ENCODE measurements around the gene SULT2A1. TPM values are rescaled to one million over a fixed set of nuclear protein-coding genes. Genes with fewer than 3 reads are reported as not detected.

The SULT2A1 gene
- total RNA-seq, 1 experiment from 2014 or later: 0.21 TPM

DNA sequence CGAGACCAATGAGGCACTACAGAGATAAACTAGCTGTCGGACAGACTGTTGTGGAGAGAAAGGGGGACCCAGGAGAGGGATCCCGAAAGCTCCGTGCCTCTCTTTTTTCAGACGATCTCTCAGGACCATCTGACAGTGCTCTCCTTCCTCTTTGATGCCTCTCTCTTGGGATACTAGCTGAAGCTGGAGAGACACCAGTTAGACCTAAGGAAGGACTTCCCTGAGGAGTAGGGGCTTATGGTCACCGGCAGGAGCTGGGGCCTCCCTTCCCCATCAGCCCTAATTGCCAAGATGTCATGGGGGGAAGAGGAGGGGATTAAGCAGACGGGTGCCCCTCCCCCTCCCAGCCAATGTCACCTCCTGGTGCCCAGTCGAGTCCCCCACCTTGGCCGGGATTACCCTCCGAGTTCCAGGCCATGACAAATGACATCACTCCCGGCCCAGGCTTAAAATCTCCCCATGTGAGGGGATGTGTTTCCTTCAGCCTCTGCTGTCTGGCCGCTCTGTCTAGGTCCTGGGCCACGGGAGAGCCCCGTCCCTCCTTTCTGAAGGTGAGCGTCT is 64.6 kb downstream of the SULT2A1 start, which contains the start of gene CRX:
Gene CRX (plus strand): TSS at position 478 of the 561 bp plus-strand sequence. CDS start 12,507 bp downstream, outside the sequence.
- in situ Hi-C loops (cut with HindIII; ENCODE audit: low pct_unique_long_range_greater_than_20kb, low sequenced_read_pairs): no loop called here
- DNase-seq (ENCODE audit: low read depth, low spot score): no peak

Other genes with a start within 250 kb of the SULT2A1 start
- 0.37 and 0.53 TPM in 2 replicates for gene EHD2, start 172.9 kb downstream of the SULT2A1 start, total RNA-seq (2014; rRNA removed; shearing (Covaris generic))
- 98.2 and 120 TPM in 2 replicates for gene NOP53, start 140.8 kb downstream of the SULT2A1 start, total RNA-seq (2014; rRNA removed; shearing (Covaris generic))
- 206 and 228 TPM in 2 replicates for gene SELENOW, start 107.6 kb downstream of the SULT2A1 start, total RNA-seq (2014; rRNA removed; shearing (Covaris generic))
- gene TPRX1, start 81.8 kb downstream of the SULT2A1 start, total RNA-seq (2014; rRNA removed; shearing (Covaris generic)): not detected in 2 replicates
- gene CRX, start 64.4 kb downstream of the SULT2A1 start, total RNA-seq (2014; rRNA removed; shearing (Covaris generic)): not detected in 2 replicates
- gene TPRX2, start 27.1 kb downstream of the SULT2A1 start, total RNA-seq (2014; rRNA removed; shearing (Covaris generic)): not detected in 2 replicates
- not detected in 2 replicates for gene BSPH1, start 105.9 kb upstream of the SULT2A1 start, total RNA-seq (2014; rRNA removed; shearing (Covaris generic))
- 7.3 and 8.6 TPM in 2 replicates for gene ELSPBP1, start 108.3 kb upstream of the SULT2A1 start, total RNA-seq (2014; rRNA removed; shearing (Covaris generic))
- gene CABP5, start 157.8 kb upstream of the SULT2A1 start, total RNA-seq (2014; rRNA removed; shearing (Covaris generic)): not detected in 2 replicates
- 1.7 and 2.3 TPM in 2 replicates for gene PLA2G4C, start 224.5 kb upstream of the SULT2A1 start, total RNA-seq (2014; rRNA removed; shearing (Covaris generic))

Measured in SK-MEL-5 (cell line).